Subcutaneous adipose tissue (tissue), 4 donors: ENCODE measurements around the gene SRI. TPM values are rescaled to one million over a fixed set of nuclear protein-coding genes. Genes with fewer than 3 reads are reported as not detected.

Experiments used
- CTCF ChIP-seq: fragments of 450-650 bp; IDR thresholded peaks from one replicate; pipeline ENCODE4 v1.5.1; 2016; ENCODE audit warnings: low read depth, mild to moderate bottlenecking, control low read depth, antibody characterized with exemption, moderate library complexity
- total RNA-seq, 4 donors: library from RNA; depleted of rRNA; stranded (reverse); fragments of >200 nt; gene quantifications; one replicate each; pipeline ENCODE4 v1.1.0, GENCODE V29; 2016

The SRI gene
- total RNA-seq, 4 donors from 2014 or later = 59.7 to 125 (median 101) TPM

GRCh38 chr7:88208521-88208920, 11.3 kb downstream of the SRI start:
- TF ChIP-seq CTCF = no peak

- TF ChIP-seq CTCF = no peak
Observed at GRCh38 chr7:88206254-88206653, 13.6 kb downstream of the SRI start.

- no peak for TF ChIP-seq CTCF
Observed at GRCh38 chr7:88205179-88205578, 14.7 kb downstream of the SRI start.

- TF ChIP-seq CTCF = no peak
Observed at GRCh38 chr7:88204525-88205110, 15.2 kb downstream of the SRI start.

- no peak for TF ChIP-seq CTCF
Observed at GRCh38 chr7:88203401-88203800, 16.4 kb downstream of the SRI start.

- no peak for TF ChIP-seq CTCF
Observed at GRCh38 chr7:88202799-88203198, 17.0 kb downstream of the SRI start.

GRCh38 chr7:88202278-88202677, 17.6 kb downstream of the SRI start:
- TF ChIP-seq CTCF = no peak
